ENCODE data around the gene TMEM42.

Gene TMEM42

GRCh38 chr3:44875596-44875995, 13.9 kb downstream of the TMEM42 start:
- DNase-seq = no peak

GRCh38 chr3:44877333-44877732, 15.6 kb downstream of the TMEM42 start:
- DNase-seq = no peak

DNA sequence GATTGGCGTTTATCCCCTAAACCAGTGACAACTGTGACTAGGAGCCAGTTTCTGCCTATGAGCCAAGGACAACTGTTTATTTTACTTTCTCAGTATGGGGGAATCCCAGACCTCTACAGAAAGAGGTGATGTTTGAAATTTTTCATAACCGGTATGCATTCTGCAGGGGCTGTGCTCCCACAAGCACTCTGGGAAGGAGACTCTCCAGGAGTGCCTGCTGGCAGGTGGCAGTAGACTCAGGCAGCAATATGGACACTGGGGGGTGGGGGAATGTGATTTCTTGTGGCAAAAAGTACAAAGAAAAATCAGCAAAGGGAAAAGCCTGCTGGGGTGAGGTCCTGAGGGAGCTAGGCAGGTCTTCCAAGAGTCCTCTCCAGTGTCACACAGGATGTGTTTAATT, 18.6 kb downstream of the TMEM42 start:
- no peak for DNase-seq

DNA sequence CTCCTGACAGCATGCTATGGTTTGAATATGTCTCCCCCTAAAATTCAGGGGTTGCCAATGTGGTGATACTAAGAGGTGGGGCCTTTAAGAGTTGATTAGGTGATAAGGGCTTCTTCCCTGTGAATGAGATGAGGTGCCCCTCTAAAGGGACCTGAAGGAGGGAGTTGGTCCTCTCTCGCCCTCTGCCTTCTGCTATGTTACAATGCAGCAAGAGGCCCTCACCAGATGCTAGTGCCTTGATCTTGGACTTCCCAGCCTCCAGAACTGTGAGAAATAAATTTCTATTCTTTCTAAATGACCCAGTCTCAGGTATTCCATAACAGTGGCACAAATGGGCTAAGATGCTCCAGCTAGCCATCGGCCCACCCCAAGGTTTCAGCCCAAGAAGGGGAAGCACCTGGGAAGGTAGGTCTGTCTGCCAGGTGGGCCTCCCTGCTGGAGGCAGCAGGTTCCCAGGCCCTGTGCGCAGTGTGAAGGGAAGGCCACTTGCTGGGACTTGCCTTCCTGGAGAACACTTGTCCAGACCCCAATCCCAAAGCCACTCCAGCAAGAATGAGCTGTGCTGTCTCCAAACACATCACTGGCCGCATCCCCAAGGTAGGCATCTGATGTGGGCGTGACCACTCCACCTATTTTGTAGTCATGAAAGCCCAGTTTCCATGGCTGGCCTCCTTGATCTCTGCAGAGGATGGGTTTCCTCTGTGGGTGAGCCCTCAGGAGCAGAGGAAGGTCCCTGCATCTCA, 21.7 kb downstream of the TMEM42 start:
- DNase-seq = no peak

GRCh38 chr3:44883999-44884431, 22.3 kb downstream of the TMEM42 start:
- no peak for DNase-seq

- DNase-seq = no peak
Measured at GRCh38 chr3:44885618-44886017, 23.9 kb downstream of the TMEM42 start.

- no peak for DNase-seq
Measured at GRCh38 chr3:44886561-44886960, 24.8 kb downstream of the TMEM42 start.

DNA sequence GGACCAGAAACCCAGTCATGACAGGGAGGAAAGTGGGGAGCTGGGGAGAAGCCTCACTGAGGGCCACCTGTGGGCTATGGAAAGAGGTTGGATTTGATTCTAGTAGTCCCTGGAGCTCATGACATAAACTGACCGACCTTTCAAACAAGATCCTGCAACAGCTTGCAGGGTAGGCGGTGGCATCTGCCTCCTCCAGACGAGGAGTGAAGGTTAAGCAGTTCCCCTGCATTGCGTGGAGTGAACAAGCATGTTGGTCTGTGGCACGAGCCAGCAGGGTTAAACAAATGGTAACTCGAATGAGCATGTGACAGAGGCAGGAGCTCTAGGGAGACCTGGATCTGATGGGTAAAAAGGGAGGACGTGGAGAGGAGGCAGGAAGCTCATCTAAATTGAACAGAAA, 25.4 kb downstream of the TMEM42 start:
- DNase-seq = no peak

- DNase-seq = no peak
Measured at GRCh38 chr3:44890258-44890657, 28.5 kb downstream of the TMEM42 start.

GRCh38 chr3:44890852-44891251, 29.1 kb downstream of the TMEM42 start:
- DNase-seq = no peak

DNA sequence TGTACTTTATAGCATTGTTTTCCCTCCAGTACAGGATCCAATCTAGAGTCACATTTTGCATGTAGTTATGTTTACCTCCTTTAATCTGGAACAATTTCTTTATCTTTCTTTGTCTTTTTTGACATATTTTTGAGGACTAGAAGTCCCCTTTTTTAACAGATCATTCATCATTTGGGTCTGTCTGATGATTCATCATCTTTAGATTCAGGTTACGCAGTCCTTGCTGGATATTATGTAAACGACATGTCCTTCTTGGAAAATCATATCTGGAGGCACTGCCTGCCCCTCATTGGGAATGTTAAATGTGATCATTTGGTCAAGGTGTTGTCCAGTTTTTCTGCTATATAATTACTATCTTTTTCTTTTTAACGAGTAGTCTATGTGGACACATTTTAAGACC, 31.0 kb downstream of the TMEM42 start:
- DNase-seq = no peak

GRCh38 chr3:44893097-44893496, 31.4 kb downstream of the TMEM42 start:
- no peak for DNase-seq

DNA sequence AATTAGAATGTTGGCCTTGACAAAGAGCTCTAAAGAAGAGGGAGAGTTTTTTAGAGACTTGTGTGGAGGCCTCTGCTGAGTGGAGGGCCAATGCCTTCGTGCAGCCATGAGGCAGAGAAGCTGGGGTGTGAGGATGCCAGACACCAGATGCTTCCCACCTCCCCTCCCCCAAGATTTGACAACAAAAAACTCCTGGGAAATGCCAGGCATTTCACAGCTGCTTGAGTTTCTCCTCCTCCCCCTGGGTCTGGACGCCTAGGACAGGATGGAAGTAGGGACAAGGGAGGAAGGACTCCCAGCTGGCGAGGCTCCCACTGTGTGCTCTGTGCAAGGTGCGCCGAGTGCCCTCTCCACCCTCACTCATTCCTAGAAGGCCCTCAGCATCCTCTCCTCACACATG, 32.8 kb downstream of the TMEM42 start:
- DNase-seq = no peak

DNA sequence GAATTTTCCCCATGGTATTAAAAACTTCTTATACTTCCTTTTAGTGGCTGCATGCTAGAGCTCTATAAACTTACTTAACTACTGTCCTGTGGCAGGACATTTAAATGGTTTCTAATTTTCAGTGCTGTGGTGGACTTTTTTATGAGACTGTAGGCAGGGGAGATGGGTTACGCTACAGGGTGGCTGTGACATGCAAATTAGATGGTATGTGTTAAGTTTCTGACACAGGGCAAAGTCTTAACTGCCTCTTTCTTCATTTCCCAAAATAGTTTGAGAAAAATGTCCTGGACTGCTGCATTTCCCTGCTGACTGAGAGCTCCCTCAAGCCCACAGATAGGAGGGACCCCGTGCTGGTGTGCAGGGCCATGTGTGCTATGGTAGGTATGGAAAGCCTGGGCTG, 34.7 kb downstream of the TMEM42 start:
- no peak for DNase-seq

DNA sequence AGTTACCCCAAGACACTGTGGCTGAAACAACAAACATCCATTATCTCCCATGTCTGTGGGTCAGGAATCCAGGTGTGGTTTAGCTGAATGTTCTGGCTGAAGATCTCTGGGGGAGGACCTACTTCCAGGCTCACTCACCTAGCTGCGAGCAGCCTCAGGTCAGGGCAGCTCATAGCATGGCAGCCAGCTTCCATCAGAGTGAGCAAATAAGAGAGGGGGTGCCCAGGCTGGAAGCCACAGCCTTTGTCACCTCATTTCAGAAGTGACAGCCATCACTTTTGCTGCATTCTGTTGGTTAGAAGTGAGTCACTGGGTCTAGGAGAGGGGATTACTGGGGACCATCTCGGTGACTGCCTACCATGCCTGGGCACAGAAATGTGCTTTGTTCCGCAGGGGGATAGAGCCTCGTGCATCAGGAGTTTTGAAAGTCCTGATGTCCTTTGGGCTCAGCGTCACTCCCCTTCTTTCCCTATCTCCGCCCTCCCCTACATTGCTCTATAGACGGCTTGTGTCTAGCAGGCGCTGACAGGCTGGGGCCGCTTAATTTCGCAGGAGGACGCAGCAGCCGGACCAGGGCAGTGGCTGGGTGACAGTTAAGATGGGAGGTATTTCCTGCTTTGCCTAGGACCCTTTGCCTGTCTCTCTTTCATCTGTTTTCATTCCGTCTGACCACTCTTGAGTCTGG, 38.1 kb downstream of the TMEM42 start:
- no peak for DNase-seq

GRCh38 chr3:44902628-44903027, 40.9 kb downstream of the TMEM42 start:
- DNase-seq = no peak

DNA sequence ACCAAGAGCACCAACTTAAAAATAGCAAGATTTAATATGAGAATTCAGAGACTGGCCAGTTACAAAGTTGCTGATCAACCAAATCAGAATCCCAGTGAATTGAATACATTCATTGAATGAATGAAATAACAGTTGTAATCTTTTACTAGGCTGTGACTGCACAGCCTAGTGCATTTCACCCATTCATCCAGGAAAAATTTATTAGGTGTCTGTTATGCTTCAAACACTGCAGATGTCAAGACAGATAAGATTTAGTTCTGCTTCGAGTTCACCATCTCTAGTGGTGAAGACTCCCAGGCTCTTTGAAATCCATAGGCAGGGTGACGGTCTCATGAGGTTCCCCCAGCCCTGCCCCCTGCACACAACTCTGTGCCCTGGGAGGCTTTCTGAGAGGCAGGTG, 41.6 kb downstream of the TMEM42 start:
- DNase-seq = no peak

GRCh38 chr3:44903751-44904150, 42.0 kb downstream of the TMEM42 start:
- no peak for DNase-seq

DNA sequence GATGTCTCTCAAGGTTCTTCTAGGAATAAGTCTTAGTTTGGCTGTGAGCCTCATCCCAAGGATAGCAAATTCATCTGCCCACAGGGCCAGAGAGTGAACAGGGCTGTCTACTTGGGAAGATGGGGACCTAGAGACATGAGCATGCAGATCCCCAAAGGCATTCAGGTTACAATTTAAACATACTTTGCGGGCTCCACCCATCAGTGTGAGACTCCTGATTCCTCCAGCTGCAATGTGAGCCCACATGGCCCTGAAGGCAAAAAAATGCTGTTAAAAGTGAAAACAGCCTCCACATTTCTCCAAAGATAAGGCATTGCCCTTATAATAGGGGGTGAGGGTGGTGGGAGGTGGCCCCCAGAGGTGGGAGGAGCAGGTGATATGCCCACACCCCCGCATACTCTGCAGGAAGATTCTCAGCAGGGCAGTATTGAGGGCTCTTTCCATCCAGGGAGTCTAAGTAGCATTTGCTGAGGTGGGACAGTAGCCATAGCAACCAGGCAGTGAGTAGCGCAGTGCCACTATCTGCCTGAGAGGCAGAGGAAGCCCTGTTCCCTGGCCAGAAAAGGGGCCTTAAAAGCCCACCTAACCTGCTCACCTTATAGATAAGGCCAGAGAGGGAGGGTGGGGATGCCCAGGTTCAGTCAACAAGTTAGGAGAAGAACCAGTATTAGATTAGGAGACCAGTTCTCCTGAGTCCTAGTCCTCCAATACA, 43.9 kb downstream of the TMEM42 start:
- DNase-seq = no peak

DNA sequence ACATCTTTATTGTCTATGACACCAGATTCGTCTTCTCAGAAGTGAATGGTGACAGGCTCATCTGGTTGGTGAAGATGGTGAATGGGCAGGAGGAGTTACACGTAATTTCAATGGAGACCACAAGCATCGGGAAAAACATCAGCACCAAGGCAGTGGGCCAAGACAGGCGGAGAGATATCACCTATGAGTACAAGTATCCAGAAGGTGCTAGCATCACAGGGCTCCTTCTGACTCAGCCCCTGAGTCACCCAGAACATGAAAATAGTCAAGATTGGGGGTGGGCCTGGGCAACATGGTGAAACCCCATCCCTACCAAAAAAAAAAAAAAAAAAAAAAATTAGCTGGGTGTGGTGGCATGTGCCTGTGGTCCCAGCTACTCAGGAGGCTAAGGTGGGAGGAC, 45.3 kb downstream of the TMEM42 start:
- no peak for DNase-seq

- DNase-seq = no peak
Measured at GRCh38 chr3:44907612-44908011, 45.9 kb downstream of the TMEM42 start.

- no peak for DNase-seq
Measured at GRCh38 chr3:44909063-44909462, 47.4 kb downstream of the TMEM42 start.

GRCh38 chr3:44910693-44911092, 49.0 kb downstream of the TMEM42 start:
- no peak for DNase-seq

GRCh38 chr3:44913868-44914468, 52.3 kb downstream of the TMEM42 start:
- DNase-seq = peak; percentile 48

Measured in activated T-cell treated with anti-CD3 and anti-CD28 coated beads for 4 hours (primary cell).